CD14-positive monocyte (primary cell): ENCODE measurements around the gene ZBTB47. TPM values are rescaled to one million over a fixed set of nuclear protein-coding genes. Genes with fewer than 3 reads are reported as not detected.

ENCODE experiments used
- DNase-seq, 3 donors: peaks; one replicate each; pipeline ENCODE4 v3.0.0-alpha.2; 2011 to 2022
- H2AFZ ChIP-seq: 2 replicates; pipeline ENCODE4 v1.6.0; 2012; ENCODE audit warnings: mild to moderate bottlenecking, low read depth, low read length, inconsistent platforms; ENCODE audit not compliant: insufficient read depth, poor library complexity, severe bottlenecking
- H3K27ac ChIP-seq, 2 donors: 1 replicate in 1 of 2; 2 replicates in 1 of 2; pipeline ENCODE4 v1.5.1; 2012 to 2013; ENCODE audit warnings: low read length in 2 of 2, control low read depth in 1 of 2, inconsistent platforms in 1 of 2, low read depth in 1 of 2, mild to moderate bottlenecking in 1 of 2
- H3K27me3 ChIP-seq, 2 donors: one replicate each; pipeline versions ENCODE4 v1.6.0 to v1.6.1; 2011 to 2013; ENCODE audit warnings: low read length in 2 of 2; ENCODE audit not compliant: control insufficient read depth in 2 of 2, insufficient read depth in 2 of 2
- H3K36me3 ChIP-seq, 2 donors: replicated peaks in 1 of 2; 1 replicate in 1 of 2; 2 replicates in 1 of 2; pipeline versions ENCODE4 v1.5.1 to v1.6.1; 2012 to 2013; ENCODE audit warnings: low read length in 2 of 2, control low read depth in 1 of 2, inconsistent platforms in 1 of 2, mild to moderate bottlenecking in 1 of 2; ENCODE audit not compliant: insufficient read depth in 2 of 2, control insufficient read depth in 1 of 2
- H3K4me1 ChIP-seq, 2 donors: 1 replicate in 1 of 2; 2 replicates in 1 of 2; pipeline versions ENCODE4 v1.5.1 to v1.6.1; 2012 to 2013; ENCODE audit warnings: low read length in 2 of 2, control low read depth in 1 of 2, inconsistent platforms in 1 of 2, mild to moderate bottlenecking in 1 of 2, moderate library complexity in 1 of 2; ENCODE audit not compliant: insufficient read depth in 2 of 2, control insufficient read depth in 1 of 2
- H3K4me2 ChIP-seq: replicated peaks from 2 replicates; pipeline ENCODE3; 2012; ENCODE audit warnings: low read length, moderate library complexity, mild to moderate bottlenecking; ENCODE audit not compliant: poor library complexity, severe bottlenecking; ENCODE audit errors: extremely low read depth
- H3K4me3 ChIP-seq, 3 experiments: fragments of 200-600 bp in 1 of 3; sonication (generic) in 1 of 3; replicated peaks in 1 of 3; 1 replicate in 2 of 3; 2 replicates in 1 of 3; pipeline ENCODE4 v1.5.1; 2011 to 2013; ENCODE audit warnings: low read length in 3 of 3, mild to moderate bottlenecking in 3 of 3, control low read depth in 2 of 3, low read depth in 2 of 3, inconsistent platforms in 1 of 3, moderate library complexity in 1 of 3
- H3K79me2 ChIP-seq: 2 replicates; pipeline ENCODE4 v1.6.0; 2012; ENCODE audit warnings: mild to moderate bottlenecking, control low read depth, inconsistent platforms, low read length, moderate library complexity; ENCODE audit not compliant: insufficient read depth
- H3K9ac ChIP-seq: 2 replicates; pipeline ENCODE4 v1.6.0; 2017; ENCODE audit warnings: low read length, mild to moderate bottlenecking; ENCODE audit not compliant: insufficient read depth, poor library complexity, severe bottlenecking
- H3K9me3 ChIP-seq, 2 donors: replicated peaks in 1 of 2; 1 replicate in 1 of 2; 2 replicates in 1 of 2; pipeline versions ENCODE4 v1.5.1 to v1.6.1; 2012 to 2013; ENCODE audit warnings: low read length in 2 of 2, control low read depth in 1 of 2; ENCODE audit not compliant: control insufficient read depth in 1 of 2, insufficient read depth in 1 of 2
- H4K20me1 ChIP-seq: 2 replicates; pipeline ENCODE4 v1.6.0; 2012; ENCODE audit warnings: mild to moderate bottlenecking, low read length, control low read depth, moderate library complexity; ENCODE audit not compliant: insufficient read depth
- H3K27ac Mint-ChIP-seq, 7 donors: one replicate each; pipeline ENCODE4 v1.8.0; 2020; ENCODE audit warnings: mild to moderate bottlenecking in 7 of 7, mixed read lengths in 7 of 7, moderate library complexity in 6 of 7, inconsistent platforms in 2 of 7
- H3K27me3 Mint-ChIP-seq, 3 donors: one replicate each; pipeline ENCODE4 v1.8.0; 2021 to 2022; ENCODE audit warnings: low read depth in 3 of 3, mild to moderate bottlenecking in 3 of 3, mixed read lengths in 3 of 3, moderate library complexity in 3 of 3, inconsistent platforms in 1 of 3
- H3K36me3 Mint-ChIP-seq, 2 donors: one replicate each; pipeline ENCODE4 v1.8.0; 2020; ENCODE audit warnings: mixed read lengths in 2 of 2, inconsistent platforms in 1 of 2, mild to moderate bottlenecking in 1 of 2
- H3K4me1 Mint-ChIP-seq: one replicate; pipeline ENCODE4 v1.8.0; 2020; ENCODE audit warnings: mild to moderate bottlenecking, mixed read lengths
- H3K4me3 Mint-ChIP-seq, 2 donors: one replicate each; pipeline ENCODE4 v1.8.0; 2020; ENCODE audit warnings: mild to moderate bottlenecking in 2 of 2, mixed read lengths in 2 of 2, moderate library complexity in 1 of 2
- H3K9me3 Mint-ChIP-seq, 7 donors: one replicate each; pipeline ENCODE4 v1.8.0; 2020 to 2022; ENCODE audit warnings: mixed read lengths in 7 of 7, mild to moderate bottlenecking in 6 of 7, moderate library complexity in 6 of 7, inconsistent platforms in 2 of 7
- CTCF ChIP-seq: fragments of 200-600 bp; IDR thresholded peaks from one replicate; pipeline ENCODE4 v1.8.0; 2022; ENCODE audit warnings: antibody characterized with exemption, mild to moderate bottlenecking
- WGBS: methylation state at CpG from one replicate; pipeline ENCODE4 v1.1.5; 2013; ENCODE audit warnings: missing lambda C conversion rate; ENCODE audit not compliant: insufficient coverage; 5-methylcytosine and 5-hydroxymethylcytosine counted together
- intact Hi-C, 2 donors: fragments of 100-400 bp; cut with micrococcal nuclease; formaldehyde crosslinking; loops; one replicate each; pipeline versions ENCODE4 v1.15.0 to v1.15.1; 2023
- polyA plus RNA-seq, 3 donors: library from polyadenylated mRNA; depleted of rRNA in 1 of 3; unstranded in 2 of 3; stranded (reverse) in 1 of 3; fragments of 300-500 nt in 2 of 3; fragments of >200 nt in 1 of 3; fragmentation: Illumina TruSeq in 2 of 3; gene quantifications; 1 replicate in 2 of 3; 2 replicates in 1 of 3; pipeline ENCODE4 v1.2.3, GENCODE V29; 2012 to 2021

Gene ZBTB47
- polyA plus RNA-seq, 3 donors, result 0.35 to 9.8 (median 0.41) TPM

GRCh38 chr3:42705058-42705767, 51.7 kb downstream of the ZBTB47 start:
- H3K36me3 ChIP-seq, result no peaks in the 10 kb centered on the region
- Mint-ChIP-seq H3K36me3 (no peaks in the 10 kb centered on the region), H3K27me3 (peaks cover 5 to 11% (median 6%) of the 10 kb centered on the region in 3 donors)

GRCh38 chr3:42705962-42706585, 52.6 kb downstream of the ZBTB47 start:
- H2AFZ ChIP-seq, result no peak overlapping the region
- Mint-ChIP-seq H3K9me3 (no peaks in the 10 kb centered on the region), H3K4me1 (peaks cover under 1% of the 10 kb centered on the region), H3K4me3 (no peak overlapping the region), H3K27me3 (peaks cover 3 to 10% (median 5%) of the 10 kb centered on the region in 3 donors), H3K27ac (peak overlapping the region in 1 of 7 donors; percentile 77), H3K36me3 (no peaks in the 10 kb centered on the region)
- no peaks in the 10 kb centered on the region for H4K20me1 ChIP-seq
- H3K4me2 ChIP-seq, result no peak overlapping the region
- H3K4me1 ChIP-seq, result no peaks in the 10 kb centered on the region
- intact Hi-C loops, result no loop called here
- H3K79me2 ChIP-seq, result no peaks in the 10 kb centered on the region
- H3K27ac ChIP-seq, result no peak overlapping the region
- no peak for DNase-seq
- WGBS, result 81% methylated on average over 9 of the region's 10 CpGs
- peaks cover 0 to 2% of the 10 kb centered on the region in 2 donors for H3K27me3 ChIP-seq
- no peak overlapping the region for H3K9ac ChIP-seq
- no peak overlapping the region for H3K4me3 ChIP-seq
- TF ChIP-seq CTCF, result no peak
- H3K9me3 ChIP-seq, result no peaks in the 10 kb centered on the region
- H3K36me3 ChIP-seq, result no peaks in the 10 kb centered on the region

More at GRCh38 chr3:42705058-42705767, 51.7 kb downstream of the ZBTB47 start:
- Mint-ChIP-seq H3K9me3 (no peaks in the 10 kb centered on the region), H3K4me1 (peaks cover 1% of the 10 kb centered on the region), H3K27ac (peak overlapping the region in 1 of 7 donors; percentile 77), H3K4me3 (no peak overlapping the region)
- H3K4me1 ChIP-seq, result no peaks in the 10 kb centered on the region
- no peak overlapping the region for H3K9ac ChIP-seq
- intact Hi-C loops, result no loop called here
- no peaks in the 10 kb centered on the region for H3K9me3 ChIP-seq
- DNase-seq, result no peak
- no peak for TF ChIP-seq CTCF
- H2AFZ ChIP-seq, result no peak overlapping the region
- no peak overlapping the region for H3K4me2 ChIP-seq
- H4K20me1 ChIP-seq, result no peaks in the 10 kb centered on the region
- no peaks in the 10 kb centered on the region for H3K79me2 ChIP-seq
- H3K27ac ChIP-seq, result no peak overlapping the region
- no peak overlapping the region for H3K4me3 ChIP-seq
- peaks cover 0 to 2% of the 10 kb centered on the region in 2 donors for H3K27me3 ChIP-seq
- WGBS, result 86% methylated on average over 7 of the region's 7 CpGs
